ENCODE measurements around the gene FAM3A. TPM values are rescaled to one million over a fixed set of nuclear protein-coding genes. Genes with fewer than 3 reads are reported as not detected.

FAM3A gene
- total RNA-seq, 1 experiment from 2014 or later, result 25.0 TPM

- TF ChIP-seq TEAD1 (CRISPR knock-in tag; IDR thresholded peaks at IDR 0.05), result peak; percentile 34; the same call in 1 of the 2 replicates
These were observed 37.1 kb downstream of the FAM3A start, which contains the start of gene LAGE3 (continued) for GRCh38 chrX:154478728-154479622.

- H3K9me3 Mint-ChIP-seq, result no peaks in the 10 kb centered on the region
- H3K27me3 Mint-ChIP-seq (ENCODE audit: low read depth), result peaks cover 2% of the 10 kb centered on the region; the same call in 1 of the 2 replicates
- CTCF ChIA-PET, result interaction anchor here (1.2 kb wide), 1 partner anchor 12 kb away, joined by 4 read pairs; the partner anchor contains the start of gene SLC10A3
- H3K36me3 Mint-ChIP-seq, result no peaks in the 10 kb centered on the region; the same call in 1 of the 2 replicates
- TF ChIP-seq PRRX2 (CRISPR knock-in tag; IDR thresholded peaks at IDR 0.05) (no peak), ZSCAN18 (CRISPR knock-in tag; IDR thresholded peaks at IDR 0.05) (no peak), RORB (CRISPR knock-in tag; IDR thresholded peaks at IDR 0.05) (no peak), MYBL2 (CRISPR knock-in tag; IDR thresholded peaks at IDR 0.05) (no peak), SP1 (CRISPR knock-in tag; conservative IDR thresholded peaks at IDR 0.05) (no peak), FOXP4 (CRISPR knock-in tag; IDR thresholded peaks at IDR 0.05) (no peak), ZNF121 (CRISPR knock-in tag; IDR thresholded peaks at IDR 0.05) (no peak), USF2 (CRISPR knock-in tag; IDR thresholded peaks at IDR 0.05) (no peak), MAX (CRISPR knock-in tag; IDR thresholded peaks at IDR 0.05) (no peak), ZNF425 (CRISPR knock-in tag; conservative IDR thresholded peaks at IDR 0.05) (no peak), ZNF532 (CRISPR knock-in tag; IDR thresholded peaks at IDR 0.05; ENCODE audit: borderline replicate concordance) (no peak), NFATC4 (CRISPR knock-in tag; IDR thresholded peaks at IDR 0.05) (no peak), ZBTB43 (CRISPR knock-in tag; IDR thresholded peaks at IDR 0.05) (no peak)
- no peak for DNase-seq (ENCODE audit: low spot score)
- H3K27ac Mint-ChIP-seq, result no peak overlapping the region
- ATAC-seq, result no peak
- peak overlapping the region; percentile 74 for H3K4me3 Mint-ChIP-seq
- H3K4me1 Mint-ChIP-seq, result peaks cover 3% of the 10 kb centered on the region; the same call in 1 of the 2 replicates
- POLR2A ChIA-PET, result interaction anchor here (0.9 to 1.4 kb wide), 2 partner anchors 13 to 39 kb away, joined by 3 to 8 read pairs; partner anchors contain the start of gene SLC10A3
These were observed 38.0 kb downstream of the FAM3A start for GRCh38 chrX:154477891-154478477.
